IMR-90 (cell line): ENCODE measurements around the gene ATP13A2. TPM values are rescaled to one million over a fixed set of nuclear protein-coding genes. Genes with fewer than 3 reads are reported as not detected.

Experiments
- ATAC-seq: fragments of 200-7000 bp; cut with Tn5 transposase; 2 replicates; pipeline ENCODE4 v1.9.1; 2020; ENCODE audit warnings: low read depth, mild to moderate bottlenecking, moderate library complexity
- BruUV-seq: library from RNA; stranded (reverse); fragments of 400-500 nt; replicated peaks from 2 replicates; lab custom pipeline; 2021; lab: Mats Ljungman, UMichigan
- CTCF ChIA-PET: fragments of 300-600 bp; formaldehyde crosslinking; extraction: SDS; loops from one replicate; lab custom pipeline; 2021; ENCODE audit warnings: antibody characterized with exemption; lab: Yijun Ruan, JAX
- POLR2A ChIA-PET: fragments of 300-600 bp; sonication (Branson Sonifier 250); formaldehyde crosslinking; loops from one replicate; lab custom pipeline; 2022; ENCODE audit warnings: antibody characterized with exemption; ENCODE audit not compliant: unreplicated experiment; lab: Charles Lee
- DNase-seq: peaks from one replicate; pipeline ENCODE4 v3.0.0; 2013
- H2AFZ ChIP-seq: replicated peaks from 2 replicates; pipeline ENCODE3; 2013; ENCODE audit warnings: low read length, mild to moderate bottlenecking; ENCODE audit not compliant: poor library complexity
- H2AK5ac ChIP-seq: 2 replicates; pipeline ENCODE4 v1.6.1; 2013; ENCODE audit warnings: low read depth, low read length, inconsistent platforms
- H2AK9ac ChIP-seq: replicated peaks from 2 replicates; pipeline ENCODE3; 2013; ENCODE audit warnings: mild to moderate bottlenecking, low read depth, low read length, moderate library complexity; ENCODE audit not compliant: poor library complexity
- H2BK120ac ChIP-seq: 2 replicates; pipeline ENCODE4 v1.6.1; 2013; ENCODE audit warnings: low read depth, low read length, inconsistent platforms
- H2BK15ac ChIP-seq: 3 replicates; pipeline ENCODE4 v1.6.1; 2013; ENCODE audit warnings: low read depth, low read length, inconsistent platforms
- H2BK20ac ChIP-seq: 2 replicates; pipeline ENCODE4 v1.6.1; 2013; ENCODE audit warnings: low read depth, mild to moderate bottlenecking, inconsistent platforms, low read length, moderate library complexity
- H2BK5ac ChIP-seq: 2 replicates; pipeline ENCODE4 v1.6.1; 2013; ENCODE audit warnings: mild to moderate bottlenecking, low read depth, low read length, inconsistent platforms; ENCODE audit not compliant: poor library complexity, severe bottlenecking
- H3K14ac ChIP-seq: replicated peaks from 2 replicates; pipeline ENCODE4 v1.6.1; 2013; ENCODE audit warnings: low read depth, low read length, inconsistent platforms
- H3K18ac ChIP-seq: 2 replicates; pipeline ENCODE4 v1.6.1; 2013; ENCODE audit warnings: low read depth, low read length, control low read depth
- H3K23ac ChIP-seq: 2 replicates; pipeline ENCODE4 v1.6.1; 2013; ENCODE audit warnings: low read depth, low read length, inconsistent platforms
- H3K27ac ChIP-seq: 2 replicates; pipeline ENCODE4 v1.5.1; 2013; ENCODE audit warnings: mild to moderate bottlenecking, control low read depth, low read length; ENCODE audit not compliant: insufficient read depth
- H3K27me3 ChIP-seq: 2 replicates; pipeline ENCODE4 v1.6.1; 2013; ENCODE audit warnings: low read length; ENCODE audit not compliant: control insufficient read depth, insufficient read depth
- H3K36me3 ChIP-seq: 2 replicates; pipeline ENCODE4 v1.6.1; 2013; ENCODE audit warnings: low read length, mixed read lengths; ENCODE audit not compliant: control insufficient read depth, insufficient read depth
- H3K4ac ChIP-seq: 2 replicates; pipeline ENCODE4 v1.6.1; 2013; ENCODE audit warnings: low read depth, low read length, inconsistent platforms
- H3K4me1 ChIP-seq: 2 replicates; pipeline ENCODE4 v1.6.1; 2013; ENCODE audit warnings: low read length, mixed read lengths; ENCODE audit not compliant: control insufficient read depth, insufficient read depth
- H3K4me2 ChIP-seq: 2 replicates; pipeline ENCODE4 v1.6.1; 2013; ENCODE audit warnings: low read depth, mild to moderate bottlenecking, control low read depth, low read length, moderate library complexity
- H3K4me3 ChIP-seq: 2 replicates; pipeline ENCODE4 v1.5.1; 2013; ENCODE audit warnings: low read depth, mild to moderate bottlenecking, control low read depth, low read length, moderate library complexity; ENCODE audit not compliant: insufficient read depth
- H3K56ac ChIP-seq: 2 replicates; pipeline ENCODE4 v1.6.1; 2013; ENCODE audit warnings: low read length, inconsistent platforms; ENCODE audit not compliant: insufficient read depth; ENCODE audit errors: extremely low read depth
- H3K79me1 ChIP-seq, 2 experiments: 2 replicates each; pipeline ENCODE4 v1.6.1; 2013; ENCODE audit warnings: low read length in 2 of 2, inconsistent platforms in 1 of 2, low read depth in 1 of 2
- H3K9ac ChIP-seq: 2 replicates; pipeline ENCODE4 v1.6.1; 2013; ENCODE audit warnings: low read depth, low read length, control low read depth
- H3K9me1 ChIP-seq: 2 replicates; pipeline ENCODE4 v1.6.1; 2013; ENCODE audit warnings: low read length, inconsistent platforms; ENCODE audit not compliant: insufficient read depth
- H3K9me3 ChIP-seq: 2 replicates; pipeline ENCODE4 v1.6.1; 2013; ENCODE audit warnings: low read length; ENCODE audit not compliant: control insufficient read depth, insufficient read depth
- H4K20me1 ChIP-seq: 2 replicates; pipeline ENCODE4 v1.6.1; 2013; ENCODE audit warnings: low read length, inconsistent platforms; ENCODE audit not compliant: insufficient read depth
- H4K5ac ChIP-seq: 2 replicates; pipeline ENCODE4 v1.6.1; 2013; ENCODE audit warnings: mild to moderate bottlenecking, low read depth, low read length, control low read depth
- H4K8ac ChIP-seq, 2 experiments: 2 replicates each; pipeline ENCODE4 v1.6.1; 2013; ENCODE audit warnings: low read depth in 2 of 2, low read length in 2 of 2, control low read depth in 1 of 2, inconsistent platforms in 1 of 2
- H4K91ac ChIP-seq: 2 replicates; pipeline ENCODE4 v1.6.1; 2013; ENCODE audit warnings: low read depth, low read length, inconsistent platforms; ENCODE audit not compliant: insufficient read depth
- CHD1 ChIP-seq: IDR thresholded peaks from 2 replicates; pipeline ENCODE4 v1.6.1; 2012; ENCODE audit warnings: low read depth, low read length, improper control_type of control experiment
- MAFK ChIP-seq: IDR thresholded peaks from 2 replicates; pipeline ENCODE4 v1.6.1; 2012; ENCODE audit warnings: low read depth, low read length, improper control_type of control experiment
- WGBS, 2 experiments: methylation state at CpG; one replicate each; pipeline versions ENCODE4 v1.1.5 to v1.1.7; 2013; ENCODE audit warnings: missing lambda C conversion rate in 2 of 2; ENCODE audit not compliant: insufficient read length in 1 of 2; ENCODE audit errors: extremely low coverage in 2 of 2; 5-methylcytosine and 5-hydroxymethylcytosine counted together
- dilution Hi-C: fragments of 300-500 bp; cut with HindIII; formaldehyde crosslinking; loops from one replicate; pipeline ENCODE4 v1.14.3; 2018; ENCODE audit warnings: low sequenced_read_pairs; ENCODE audit not compliant: unreplicated experiment
- in situ Hi-C: fragments of 300-500 bp; cut with MboI; formaldehyde crosslinking; loops from 3 replicates; pipeline ENCODE4 v1.14.3; 2019; ENCODE audit warnings: low sequenced_read_pairs, inconsistent platforms, mixed read lengths
- intact Hi-C: fragments of 100-400 bp; cut with micrococcal nuclease; formaldehyde crosslinking; loops from 2 replicates; pipeline ENCODE4 v1.10.0; 2022
- polyA plus RNA-seq, 3 experiments: library from polyadenylated mRNA; depleted of rRNA; stranded (reverse); fragments of >200 nt; gene quantifications; 2 replicates each; pipeline ENCODE4 v1.2.3, GENCODE V29; 2012; ENCODE audit warnings: low replicate concordance in 1 of 3
- total RNA-seq: library from RNA; depleted of rRNA; stranded (reverse); fragments of >200 nt; gene quantifications from 2 replicates; pipeline ENCODE4 v1.2.3, GENCODE V29; 2012

Gene ATP13A2
- total and polyA plus RNA-seq, 2 of the 4 experiments (the other 2 are of a cell fraction): 5.7 to 18.9 TPM

GRCh38 chr1:17030206-17030605 lies 18.5 kb upstream of the ATP13A2 start:
- POLR2A ChIA-PET: no interaction called here

More at GRCh38 chr1:17030206-17030605, 18.5 kb upstream of the ATP13A2 start:
- DNase-seq: no peak
- Histone ChIP-seq H3K79me1 (peaks cover 3 to 18% of the 10 kb centered on the region in 2 experiments; a peak in 3 of 4 replicates), H4K5ac (no peak overlapping the region), H3K4ac (no peak overlapping the region), H3K27ac (no peak overlapping the region), H3K9me1 (no peaks in the 10 kb centered on the region), H2BK15ac (no peak overlapping the region), H2AK5ac (no peak overlapping the region), H3K27me3 (no peaks in the 10 kb centered on the region), H2AFZ (no peak overlapping the region), H4K8ac (no peak overlapping the region), H3K14ac (no peak overlapping the region), H4K91ac (no peak overlapping the region), H3K9ac (no peak overlapping the region), H3K9me3 (no peaks in the 10 kb centered on the region), H2AK9ac (no peak overlapping the region), H3K18ac (no peak overlapping the region), H2BK20ac (no peak overlapping the region), H3K56ac (no peak overlapping the region), H3K4me1 (no peaks in the 10 kb centered on the region), H3K4me3 (no peak overlapping the region), H3K36me3 (peaks cover 43% of the 10 kb centered on the region), H3K4me2 (no peak overlapping the region), H2BK5ac (no peak overlapping the region), H2BK120ac (no peak overlapping the region), H3K23ac (no peak overlapping the region), H4K20me1 (no peaks in the 10 kb centered on the region; the same call in 1 of the 2 replicates)
- in situ Hi-C loops: loop anchor here (25.0 kb wide), 1 partner anchor 418 kb away; the partner anchor contains the start of gene NBPF1
- no TSS peak for BruUV-seq
- TF ChIP-seq MAFK (peak; percentile 92), CHD1 (no peak)
- no peak for ATAC-seq
- WGBS, 2 experiments: no CpG with 5 or more reads among the region's 4 CpGs
- CTCF ChIA-PET: interaction anchor here (0.6 kb wide), 1 partner anchor 738 kb away, joined by 4 read pairs; no protein-coding TSS in a partner anchor
- intact Hi-C loops: no loop called here
- dilution Hi-C loops: no loop called here
